Activated gamma-delta T cell treated with Interleukin-2 at 50 U/mL for 16 hours (primary cell): ENCODE measurements around the gene SF1.
A peak's percentile ranks its signal among the peaks of the same experiment; 100 is the strongest.

ENCODE experiments used
- DNase-seq: peaks from one replicate; pipeline ENCODE4 v3.0.0-alpha.2; 2020

SF1 gene

DNA sequence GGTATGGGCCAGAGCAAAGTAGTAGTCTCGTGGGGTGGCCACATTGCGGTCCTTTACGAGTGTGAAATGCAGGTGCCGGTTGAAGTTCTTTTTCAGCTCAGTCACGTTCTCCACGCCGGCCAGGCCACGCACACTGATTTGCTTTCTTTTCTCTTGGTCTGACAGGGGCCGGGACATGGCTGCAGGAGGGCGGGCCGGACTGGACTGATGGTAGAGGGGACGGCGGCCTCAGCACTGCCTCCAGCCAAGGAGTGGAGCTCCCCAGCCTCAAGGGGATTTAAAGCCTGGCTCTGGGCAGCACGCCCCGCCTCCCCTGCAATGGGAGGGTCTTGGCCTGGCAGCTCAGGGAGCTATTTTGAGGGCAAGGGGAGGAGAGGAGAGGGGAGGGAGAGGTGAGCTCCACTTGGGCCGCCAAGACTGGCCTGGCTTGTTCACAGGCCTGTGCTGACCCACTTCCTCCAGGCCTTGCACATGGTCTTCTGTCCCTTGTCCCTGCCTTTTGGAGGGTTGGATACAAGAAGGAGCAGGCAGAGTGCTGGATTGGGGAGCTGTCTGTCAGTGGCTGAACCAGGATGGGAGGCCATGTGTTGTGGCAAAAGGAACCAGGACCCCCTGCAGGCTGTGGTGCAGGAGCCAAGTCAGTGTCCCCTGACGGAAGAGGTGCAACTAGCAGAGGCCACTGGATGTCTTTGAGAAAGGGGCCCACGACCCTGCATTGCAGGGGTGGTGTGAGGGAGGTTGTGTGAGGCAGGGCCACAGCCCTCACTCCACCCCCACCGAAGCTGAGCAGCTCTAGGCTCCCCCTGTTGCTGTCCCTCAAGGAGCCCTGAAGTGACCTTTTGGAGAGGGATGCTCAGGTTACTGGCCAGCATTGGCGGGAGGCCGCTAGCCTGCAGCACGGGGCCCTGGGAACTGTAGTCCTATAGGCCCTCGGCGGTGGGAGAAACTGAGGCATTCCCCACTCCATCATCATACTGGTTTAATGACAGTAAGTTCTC is 18.3 kb downstream of the SF1 start, which contains the start of gene PYGM:
TSS of gene PYGM (minus strand) at position 253 of the 998 bp plus-strand sequence. CDS start at position 177, 76 bp downstream.
- no peak for DNase-seq

DNA sequence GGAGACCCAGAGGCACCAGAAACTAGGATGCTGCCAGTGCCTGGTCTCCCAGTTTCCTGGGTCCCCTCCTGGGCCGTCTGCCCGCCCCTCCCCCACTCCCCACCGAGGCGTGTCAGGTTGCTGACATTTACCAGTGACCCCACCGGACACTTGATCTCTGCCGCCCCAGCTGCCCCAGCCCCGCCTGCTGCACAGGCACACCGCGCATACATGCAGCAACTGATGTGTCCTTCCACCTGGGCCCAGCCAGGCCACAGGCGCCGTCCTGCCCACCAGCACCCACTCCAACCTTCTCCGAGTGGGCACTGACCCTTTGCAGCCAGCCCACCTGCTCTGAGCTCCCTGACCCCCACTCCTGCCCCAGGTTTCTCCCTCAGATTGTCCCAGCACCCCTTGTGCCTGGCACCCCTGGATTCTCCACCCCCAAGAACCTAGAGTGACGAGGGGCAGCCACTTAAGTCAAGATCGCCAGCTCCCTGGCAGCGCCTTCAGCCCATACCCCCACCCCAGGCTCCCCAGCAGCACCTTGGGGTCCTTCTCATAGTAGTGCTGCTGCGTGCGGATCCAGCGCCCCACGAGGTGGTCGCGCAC is 19.1 kb downstream of the SF1 start:
- no peak for DNase-seq

DNA sequence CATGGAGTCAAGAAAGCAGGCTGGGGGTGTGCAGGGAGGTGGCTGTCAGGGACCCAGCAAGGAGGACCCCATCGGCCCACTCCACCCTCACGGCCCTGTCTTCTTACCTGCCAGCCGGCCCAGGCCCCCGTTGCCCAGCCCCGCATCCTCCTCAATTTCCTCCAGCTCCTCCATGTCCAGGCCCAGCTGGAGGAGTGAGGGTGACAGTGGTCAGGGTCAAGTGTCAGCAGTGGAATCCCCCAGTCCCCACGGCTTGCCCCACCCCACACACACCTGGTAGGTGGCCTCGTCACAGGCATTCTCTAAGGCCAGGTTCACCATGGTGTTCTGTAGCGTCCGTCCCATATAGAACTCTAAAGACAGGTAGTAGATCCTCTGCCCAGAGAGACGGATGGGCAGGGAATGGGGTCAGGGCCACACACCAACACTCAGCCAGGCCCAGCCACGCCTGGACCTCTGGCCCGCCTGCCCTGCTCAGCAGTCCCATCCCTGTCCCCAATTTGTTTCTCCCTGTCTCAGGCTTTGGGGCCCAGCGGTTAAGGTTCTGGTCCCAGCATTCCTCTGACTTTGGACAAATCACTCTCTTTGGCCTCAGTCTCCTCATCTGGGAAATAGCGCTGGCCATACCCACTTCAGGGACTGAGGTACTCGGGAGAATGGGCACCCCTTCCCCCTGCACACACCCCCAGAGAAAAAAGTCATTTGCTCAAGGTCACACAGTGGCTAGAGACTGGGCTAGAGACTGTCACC is 19.8 kb downstream of the SF1 start:
- DNase-seq = no peak

DNA sequence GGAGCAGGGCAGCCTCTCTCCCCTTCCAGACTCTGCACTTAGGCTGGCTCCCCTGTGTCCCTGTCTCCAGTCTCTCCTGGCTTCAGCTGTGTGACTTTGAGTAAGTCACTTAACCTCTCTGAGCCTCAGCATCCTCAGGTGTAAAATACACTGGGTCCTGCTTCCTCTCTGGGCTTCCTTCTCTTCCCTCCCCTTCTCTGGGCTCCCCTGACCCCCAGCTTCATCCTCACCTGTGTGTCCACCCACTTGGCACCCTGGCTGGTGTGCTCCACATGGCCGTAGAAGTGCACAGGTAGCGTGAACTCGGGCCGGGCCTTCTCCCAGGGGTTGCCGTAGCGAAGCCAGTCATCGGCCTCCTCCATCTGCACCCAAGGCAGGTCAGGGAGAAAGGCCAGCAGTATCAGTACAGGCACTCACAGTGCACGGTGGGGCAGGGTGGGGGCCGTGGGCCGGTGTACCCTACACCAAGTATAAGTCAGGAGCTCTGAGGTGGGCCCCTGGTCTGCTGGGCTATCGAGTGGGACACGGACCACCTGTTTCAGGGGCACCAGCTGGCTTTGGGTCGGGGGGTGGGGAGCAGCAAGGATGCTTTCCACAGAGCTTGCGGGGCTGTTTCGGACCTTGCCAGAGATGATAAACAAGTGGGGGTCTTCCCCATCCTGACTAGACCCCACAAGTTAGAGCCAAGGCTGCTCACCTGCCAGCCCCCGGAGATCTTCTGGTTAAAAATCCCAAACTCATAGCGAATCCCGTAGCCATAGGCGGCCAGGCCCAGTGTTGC is 20.6 kb downstream of the SF1 start:
- DNase-seq = no peak

DNA sequence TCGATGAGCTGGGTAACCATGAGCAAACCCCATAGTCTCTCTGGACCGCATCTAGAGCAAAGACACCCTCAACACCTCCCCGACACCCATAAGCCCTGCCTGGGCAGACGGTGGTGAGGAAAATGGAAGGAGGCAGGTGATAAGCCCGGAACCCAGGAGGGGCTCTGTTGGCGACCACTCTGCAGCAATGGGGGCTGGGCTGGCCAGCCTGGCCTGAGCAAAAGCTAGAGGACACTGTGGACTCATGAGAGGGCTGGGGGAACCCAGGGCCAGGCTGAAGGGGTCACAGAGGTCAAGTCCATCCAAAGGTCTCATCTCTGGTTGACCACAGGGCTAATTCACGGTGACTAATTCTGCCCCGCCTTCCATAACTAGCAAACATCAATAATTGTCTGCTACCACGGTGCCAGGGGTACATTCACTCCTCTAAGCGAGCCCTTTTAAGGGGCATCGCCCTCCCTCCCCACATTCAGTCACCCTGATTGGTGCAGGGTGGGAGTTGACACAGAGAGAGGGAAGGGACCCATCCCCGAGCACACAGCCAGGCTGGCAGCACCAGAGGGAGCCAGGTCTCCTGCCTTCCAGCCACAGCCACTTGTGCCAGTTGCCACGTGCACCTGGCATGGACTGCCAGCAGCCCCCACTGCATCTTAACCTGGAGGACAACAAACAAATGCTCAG is 22.5 kb downstream of the SF1 start:
- no peak for DNase-seq

DNA sequence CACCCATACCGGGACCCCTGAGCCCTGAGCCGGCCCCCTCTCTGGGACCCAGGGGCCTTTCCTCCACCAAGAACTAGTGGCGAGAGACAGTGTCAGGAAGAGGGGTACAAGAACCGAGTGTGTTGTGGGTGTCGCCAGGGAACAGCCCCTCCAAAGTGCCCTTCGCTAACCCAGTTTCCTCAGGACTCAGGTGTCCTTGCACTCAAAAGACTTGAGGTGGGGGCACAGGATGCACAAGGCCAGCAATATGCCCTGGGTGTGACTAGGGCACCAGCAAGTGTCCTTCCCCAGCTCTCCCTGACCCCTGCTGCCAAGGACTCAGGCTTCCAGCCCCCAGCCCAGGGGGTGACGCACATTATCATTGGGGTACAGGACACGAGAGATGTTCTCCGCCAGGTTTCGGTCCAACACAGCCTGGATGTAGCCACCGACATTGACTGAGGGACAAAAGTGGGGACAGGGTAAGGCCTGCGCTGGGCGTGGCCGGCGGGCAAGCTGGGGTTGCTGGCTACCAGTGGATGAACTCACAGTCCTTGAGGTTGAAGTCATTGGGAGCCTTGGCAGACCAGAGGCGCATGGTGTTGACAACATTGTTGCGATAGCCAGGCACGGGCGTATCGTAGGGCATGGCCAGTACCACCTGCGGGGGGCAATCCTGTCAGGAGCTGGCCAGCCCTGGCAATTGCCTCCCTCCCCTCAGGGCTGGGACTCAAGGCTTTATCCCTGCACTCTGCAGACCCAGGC is 23.3 kb downstream of the SF1 start:
- no peak for DNase-seq

DNA sequence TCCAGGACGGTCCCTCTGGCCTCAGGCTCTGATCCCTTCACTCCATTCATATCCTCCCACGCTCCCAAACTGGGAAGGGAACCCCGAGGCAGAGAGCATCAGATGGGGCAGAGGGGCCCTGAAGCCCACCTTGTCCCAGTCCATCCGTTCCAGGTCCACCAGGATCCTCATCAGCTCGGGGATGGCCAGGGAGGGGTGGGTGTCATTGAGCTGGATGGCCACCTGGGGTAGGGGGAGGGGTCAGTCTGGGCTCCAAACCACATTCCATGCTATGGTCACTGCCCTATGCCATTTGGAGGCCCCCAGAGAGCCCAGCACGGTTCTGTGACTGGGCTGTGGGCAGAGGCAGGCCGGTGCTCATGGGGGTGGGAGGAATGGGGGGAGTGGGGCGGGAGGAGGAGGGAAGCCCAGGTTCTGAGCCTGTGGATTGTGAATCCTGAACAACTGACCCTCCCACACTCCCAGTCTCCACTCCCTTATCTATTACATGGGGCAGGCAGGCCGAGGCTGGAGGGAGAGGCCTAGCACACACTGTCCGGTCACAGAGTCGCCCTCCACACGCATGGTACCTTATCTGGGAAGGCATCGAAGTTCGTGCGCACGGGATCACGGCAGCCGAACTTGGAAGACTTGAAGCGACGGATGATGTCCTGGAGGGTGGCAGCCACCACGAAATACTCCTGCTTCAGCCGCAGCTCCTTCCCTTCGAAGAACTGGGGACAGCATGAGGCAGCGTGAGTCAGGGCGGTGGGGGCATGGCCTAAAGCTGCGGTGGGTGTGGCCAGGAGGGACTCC is 24.0 kb downstream of the SF1 start:
- no peak for DNase-seq

DNA sequence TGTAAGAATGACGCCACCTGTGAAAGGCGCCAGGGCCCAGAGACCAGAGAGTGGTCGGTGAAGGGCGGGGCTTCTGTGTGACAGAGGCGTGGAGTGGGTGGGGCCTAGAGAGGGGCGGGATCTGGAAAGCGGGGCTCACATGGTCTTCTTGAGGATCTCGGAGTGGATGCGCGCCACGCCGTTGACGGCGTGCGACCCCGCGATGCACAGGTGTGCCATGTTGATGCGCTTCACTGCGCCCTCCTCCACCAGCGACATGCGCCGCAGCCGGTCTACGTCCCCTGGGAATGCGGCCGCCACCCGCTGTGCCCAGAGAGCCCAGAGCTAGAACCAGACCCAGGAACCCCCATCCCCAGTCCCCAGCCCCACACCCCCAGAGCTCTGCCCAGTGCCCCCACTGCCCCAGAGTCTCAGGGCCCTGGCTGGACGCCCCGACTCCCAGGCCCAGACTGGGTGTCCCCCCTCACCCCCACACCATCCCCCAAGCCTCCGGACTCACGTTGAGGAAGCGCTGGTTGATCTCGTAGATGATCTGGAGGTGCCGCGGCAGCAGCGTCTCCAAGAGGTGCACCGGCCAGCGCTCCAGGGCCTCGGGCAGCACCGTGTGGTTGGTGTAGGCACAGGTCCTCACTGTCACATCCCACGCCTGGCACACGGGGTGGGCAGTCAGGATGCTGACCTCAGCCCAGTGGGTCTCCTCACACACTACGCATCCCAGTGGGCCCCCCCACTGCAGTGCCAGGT is 24.8 kb downstream of the SF1 start:
- no peak for DNase-seq

DNA sequence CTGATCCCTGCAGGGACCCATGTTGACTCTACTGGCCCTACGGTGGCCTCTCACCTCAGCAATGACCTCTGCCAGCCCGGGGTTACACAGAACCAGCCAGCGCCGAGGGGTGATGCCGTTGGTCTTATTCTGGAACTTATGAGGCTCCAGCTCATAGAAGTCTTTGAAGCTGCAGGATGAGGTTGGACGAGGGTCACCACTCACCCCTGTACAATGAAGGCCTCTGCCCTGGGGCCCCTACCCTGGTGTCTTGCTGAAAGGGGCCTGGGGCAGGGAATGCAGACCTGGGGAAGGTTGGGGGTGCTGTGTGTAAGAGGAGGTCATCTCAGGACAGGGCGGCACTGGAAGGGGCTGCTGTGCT is 25.3 kb downstream of the SF1 start:
- DNase-seq = no peak

DNA sequence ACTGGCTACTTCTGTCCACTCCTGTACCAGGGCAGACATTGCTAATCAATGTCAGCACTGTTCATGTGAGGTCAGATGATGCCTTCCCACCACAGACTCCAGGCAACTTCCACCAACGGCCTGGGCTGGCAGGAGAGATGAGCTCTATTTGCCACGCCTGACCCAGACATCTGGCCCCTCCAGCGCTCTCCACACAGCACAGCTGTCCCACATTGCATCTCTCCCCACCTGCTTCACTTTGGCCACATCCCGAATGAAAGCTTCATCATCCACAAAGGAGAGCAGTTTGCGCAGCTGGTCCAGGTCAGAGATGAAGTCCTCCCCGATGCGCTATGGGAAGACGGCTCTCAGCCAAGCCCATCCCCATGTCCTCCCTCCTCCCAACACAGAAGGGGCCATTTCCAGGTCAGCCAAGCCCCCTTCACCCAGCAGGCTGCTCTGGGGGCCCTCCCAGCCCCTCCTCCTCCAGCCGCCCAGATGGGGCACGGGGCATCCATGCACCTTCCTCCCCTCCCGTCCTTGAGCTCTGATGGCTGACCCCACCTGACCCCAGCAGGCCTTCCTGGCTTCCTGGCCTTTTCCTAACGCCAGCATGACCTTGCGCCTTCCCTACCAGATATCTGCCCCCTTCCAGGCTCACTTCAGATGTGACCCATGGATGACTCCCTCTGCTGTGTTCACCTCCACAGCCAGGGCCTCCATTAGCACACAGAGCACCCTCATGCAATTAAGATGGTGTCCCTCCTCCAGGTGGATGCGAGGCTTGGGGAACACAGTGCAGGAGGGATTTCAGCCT is 26.0 kb downstream of the SF1 start:
- no peak for DNase-seq

DNA sequence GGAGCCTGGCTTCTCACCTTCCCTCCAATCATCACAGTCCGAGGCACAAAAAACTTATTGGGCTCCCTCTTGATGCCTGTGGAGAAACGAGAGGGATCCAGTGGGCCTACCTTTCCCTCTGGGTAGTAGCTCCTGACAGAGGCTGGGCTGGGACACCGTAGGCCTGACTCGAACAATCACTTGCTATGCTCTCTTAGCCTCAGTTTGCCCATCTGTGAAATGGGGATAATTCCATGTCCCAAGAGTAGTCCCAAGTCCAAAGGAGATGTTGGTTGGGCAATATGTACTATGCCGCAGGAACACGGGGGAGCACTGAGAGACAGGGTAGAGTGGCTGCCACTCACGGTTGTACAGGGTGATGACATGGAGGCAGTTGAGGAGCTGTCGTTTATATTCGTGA is 26.8 kb downstream of the SF1 start:
- no peak for DNase-seq

DNA sequence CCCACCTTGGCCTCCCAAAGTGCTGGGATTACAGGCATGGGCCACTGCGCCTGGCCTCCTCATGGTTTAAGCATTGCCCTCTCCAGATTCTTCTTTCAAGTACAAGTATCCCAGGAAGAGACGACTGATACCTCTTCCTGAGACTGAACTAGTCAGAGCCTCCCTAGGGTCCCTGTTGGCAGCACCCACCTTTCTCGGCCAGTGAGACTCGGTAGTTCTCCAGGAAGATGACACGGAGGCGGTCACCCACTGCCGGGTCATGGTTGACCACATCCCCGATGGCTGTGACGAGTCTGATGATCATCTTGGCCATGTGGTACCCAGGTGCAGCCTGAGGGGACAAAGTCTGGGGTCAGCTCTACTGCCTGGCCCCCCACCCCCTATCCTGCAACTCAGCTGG is 27.2 kb downstream of the SF1 start:
- no peak for DNase-seq

DNA sequence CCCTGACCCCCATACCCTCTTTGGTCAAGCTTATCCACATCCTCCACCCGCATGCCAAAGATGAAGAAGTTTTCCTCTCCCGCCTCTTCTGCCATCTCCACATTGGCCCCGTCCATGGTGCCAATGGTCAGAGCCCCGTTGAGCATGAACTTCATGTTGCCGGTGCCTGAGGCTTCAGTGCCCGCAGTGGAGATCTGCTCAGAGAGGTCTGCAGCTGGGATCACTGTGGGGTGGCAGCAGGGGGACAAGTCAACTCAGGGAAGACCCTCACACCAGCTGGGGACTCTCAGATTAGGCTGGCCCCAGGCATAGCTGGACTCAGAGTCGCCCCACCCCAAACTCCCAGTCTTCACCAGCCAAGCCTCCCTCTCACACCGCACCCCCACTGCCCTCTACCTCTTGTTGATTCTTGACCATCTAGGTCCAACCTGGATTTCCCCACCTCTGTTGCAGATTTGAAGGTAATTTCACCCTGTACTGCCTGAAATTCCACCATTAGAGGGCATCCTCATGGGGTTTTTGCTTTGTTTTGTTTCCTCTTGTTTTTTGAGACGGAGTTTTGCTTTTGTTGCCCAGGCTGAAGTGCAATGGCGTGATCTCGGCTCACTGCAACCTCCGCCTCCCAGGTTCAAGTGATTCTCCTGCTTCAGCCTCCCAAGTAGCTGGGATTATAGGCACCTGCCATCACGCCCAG is 27.8 kb downstream of the SF1 start:
- no peak for DNase-seq

DNA sequence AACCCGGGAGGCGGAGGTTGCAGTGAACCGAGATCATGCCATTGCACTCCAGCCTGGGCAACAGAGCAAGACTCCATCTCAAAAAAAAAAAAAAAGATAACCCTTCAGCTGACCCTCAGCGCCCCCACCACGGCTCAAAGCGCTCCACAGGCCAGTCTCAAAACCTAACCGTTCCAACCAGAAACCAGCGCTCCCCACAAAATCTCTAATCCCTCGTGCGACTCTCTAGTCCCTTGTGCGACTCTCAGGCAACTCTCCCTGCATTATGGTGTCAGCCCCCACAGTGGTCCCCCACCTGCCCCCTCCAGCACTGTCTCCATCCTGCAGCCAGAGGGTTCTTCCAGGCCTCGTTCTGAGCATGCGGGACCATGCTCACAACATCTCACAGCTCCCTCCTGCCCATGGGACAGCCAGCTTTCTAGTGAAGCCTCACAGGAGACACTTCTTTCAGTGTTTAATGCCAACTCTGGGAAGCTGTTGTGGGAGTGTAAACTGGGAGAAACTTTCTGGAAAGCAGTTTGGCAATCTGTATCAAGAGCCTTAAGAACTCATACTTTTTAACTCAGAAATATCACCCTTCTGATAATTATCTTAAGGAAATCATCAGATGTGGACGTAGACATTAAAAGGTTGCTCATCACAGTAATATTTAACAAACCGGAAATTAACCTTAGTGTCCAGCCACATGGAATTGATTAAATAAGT is 30.2 kb downstream of the SF1 start:
- peak; percentile 3 for DNase-seq

DNA sequence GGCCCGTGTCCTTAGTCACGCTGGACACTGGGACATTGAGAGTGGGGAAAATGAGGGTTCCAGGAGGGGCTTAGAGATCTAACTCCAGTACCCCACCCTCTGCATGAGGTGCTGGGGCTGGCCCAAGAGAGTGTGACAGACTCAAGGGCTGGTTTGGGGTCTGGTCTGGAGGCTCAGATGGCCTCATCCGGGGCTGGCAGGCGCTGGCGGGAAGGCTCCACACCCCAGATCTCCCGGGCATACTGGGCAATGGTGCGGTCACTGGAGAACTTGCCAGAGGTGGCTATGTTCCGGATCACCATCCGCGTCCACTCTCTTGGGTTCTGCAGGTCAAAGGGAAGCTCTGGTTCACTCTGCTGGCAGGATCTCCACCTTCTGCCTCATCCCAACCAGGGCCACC is 31.9 kb downstream of the SF1 start:
- no peak for DNase-seq

DNA sequence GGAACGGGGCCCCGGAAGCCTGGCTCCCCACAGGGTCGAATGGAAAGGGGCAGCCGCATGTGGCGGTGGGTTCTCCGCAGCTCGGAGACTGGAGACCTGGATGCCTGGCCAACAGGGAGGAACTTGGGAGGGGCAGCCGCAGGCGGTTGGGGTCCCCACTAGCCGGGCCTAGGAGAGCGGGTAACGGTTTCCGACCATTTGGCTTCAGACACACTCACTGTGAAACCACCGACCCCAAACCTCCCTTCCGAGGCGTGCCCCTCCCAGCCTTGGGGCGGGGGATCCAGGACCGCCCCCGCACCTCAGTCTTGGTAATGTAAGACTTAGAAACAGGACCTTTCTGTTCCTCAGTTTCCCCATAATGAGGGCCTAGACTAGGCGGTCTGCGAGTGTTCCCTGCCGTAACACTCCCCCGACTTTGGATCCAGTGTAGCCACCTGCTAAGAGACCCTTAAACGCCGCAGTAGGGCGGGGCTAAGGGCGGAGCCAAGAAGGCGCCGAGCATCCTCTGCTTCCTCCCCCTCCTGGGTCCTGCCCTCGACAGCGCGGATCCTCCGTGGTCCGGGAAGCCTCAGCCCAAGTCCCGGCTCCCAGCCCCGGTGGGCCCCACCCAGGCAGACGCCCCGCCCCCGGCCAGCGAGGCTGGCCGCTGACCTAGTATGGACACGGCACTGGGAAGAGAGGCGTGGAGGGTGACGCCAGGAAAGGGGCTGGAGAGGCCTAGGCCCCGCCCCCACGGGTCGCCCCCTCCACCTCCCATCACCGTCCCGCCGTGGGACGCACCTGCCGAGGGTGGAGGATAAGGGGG is 32.6 kb downstream of the SF1 start:
- peak; percentile 86 for DNase-seq

DNA sequence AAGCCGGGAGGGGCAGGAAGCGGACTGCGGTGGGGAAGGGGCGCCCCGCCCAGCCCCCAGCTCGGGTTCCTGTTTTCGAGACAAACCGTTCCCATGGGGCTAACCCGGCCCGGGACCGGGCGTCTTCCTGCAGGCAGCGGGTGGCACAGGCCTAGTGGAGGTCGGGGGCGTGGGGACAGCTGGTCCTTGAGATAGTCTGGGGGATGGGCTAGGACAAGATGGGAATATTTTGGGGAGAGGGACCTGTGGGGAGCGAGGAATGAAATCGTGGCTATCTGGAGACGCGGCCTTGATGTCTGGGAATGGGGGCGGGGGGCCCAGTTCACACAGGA is 33.2 kb downstream of the SF1 start:
- peak; percentile 92 for DNase-seq
